Right forelimb (tissue), 1 donor: ENCODE results near the gene IGFBP5.

Experiments used
- DNase-seq: peaks from one replicate; pipeline ENCODE4 v3.0.0-alpha.2; 2018

The IGFBP5 gene

GRCh38 chr2:216663106-216663505 is 32.2 kb downstream of the IGFBP5 start:
- no peak for DNase-seq

GRCh38 chr2:216661639-216662375 is 33.5 kb downstream of the IGFBP5 start:
- DNase-seq = no peak

- DNase-seq = no peak
These were observed 34.3 kb downstream of the IGFBP5 start for GRCh38 chr2:216661051-216661450.

DNA sequence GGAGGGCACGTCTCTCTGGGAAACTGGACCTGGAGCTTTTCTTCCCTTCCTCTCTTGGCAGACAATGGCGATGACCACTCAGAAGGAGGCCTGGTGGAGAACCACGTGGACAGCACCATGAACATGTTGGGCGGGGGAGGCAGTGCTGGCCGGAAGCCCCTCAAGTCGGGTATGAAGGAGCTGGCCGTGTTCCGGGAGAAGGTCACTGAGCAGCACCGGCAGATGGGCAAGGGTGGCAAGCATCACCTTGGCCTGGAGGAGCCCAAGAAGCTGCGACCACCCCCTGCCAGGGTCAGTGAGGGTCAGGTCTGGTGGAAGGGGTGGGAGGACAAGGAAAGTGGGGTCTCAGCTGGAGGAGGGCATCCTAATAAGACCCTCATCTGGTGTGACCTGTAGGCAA is 34.9 kb downstream of the IGFBP5 start:
- no peak for DNase-seq

DNA sequence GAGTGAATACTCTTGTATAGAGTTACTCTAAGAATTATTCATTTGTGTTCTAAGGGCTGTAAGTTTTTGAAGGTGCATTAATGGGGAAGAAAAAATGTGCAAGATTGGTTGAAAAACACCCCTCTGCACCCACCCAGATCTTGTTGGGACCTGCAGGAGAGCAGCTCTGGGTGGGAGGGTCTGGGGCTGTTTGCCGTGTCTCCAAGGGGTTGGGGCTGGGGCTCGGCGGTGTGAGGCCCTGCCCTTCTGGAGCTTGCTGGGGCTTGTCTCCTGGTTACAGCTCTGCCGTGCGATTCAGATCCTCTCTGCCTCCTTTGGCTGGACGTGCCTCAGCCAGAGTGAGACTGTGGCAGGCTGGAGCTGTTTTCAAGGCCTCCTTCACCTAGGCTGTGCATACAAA is 36.1 kb downstream of the IGFBP5 start:
- no peak for DNase-seq

DNA sequence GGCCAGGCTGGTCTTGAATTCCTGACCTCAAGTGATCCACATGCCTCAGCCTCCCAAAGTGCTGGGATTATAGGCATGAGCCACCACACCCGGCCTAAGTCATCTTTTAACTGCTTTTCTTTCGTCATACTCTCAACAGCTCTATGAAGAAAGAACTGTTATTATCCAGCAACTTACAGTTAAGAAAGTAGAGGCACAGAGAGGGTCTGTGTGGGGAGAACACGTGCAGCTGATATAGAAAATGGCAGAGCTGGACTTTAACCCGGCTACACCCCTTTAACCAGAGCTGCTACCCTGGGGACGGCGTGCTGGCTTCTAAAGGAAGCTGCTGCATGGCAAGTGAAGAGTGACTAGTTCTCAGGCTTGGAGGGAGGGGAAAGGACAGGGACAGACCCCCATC is 36.6 kb downstream of the IGFBP5 start:
- DNase-seq = no peak

- DNase-seq = no peak
These were observed 37.4 kb downstream of the IGFBP5 start for GRCh38 chr2:216657980-216658379.

- no peak for DNase-seq
These were observed 38.1 kb downstream of the IGFBP5 start for GRCh38 chr2:216657086-216657855.

GRCh38 chr2:216654528-216655052 is 40.8 kb downstream of the IGFBP5 start:
- no peak for DNase-seq

DNA sequence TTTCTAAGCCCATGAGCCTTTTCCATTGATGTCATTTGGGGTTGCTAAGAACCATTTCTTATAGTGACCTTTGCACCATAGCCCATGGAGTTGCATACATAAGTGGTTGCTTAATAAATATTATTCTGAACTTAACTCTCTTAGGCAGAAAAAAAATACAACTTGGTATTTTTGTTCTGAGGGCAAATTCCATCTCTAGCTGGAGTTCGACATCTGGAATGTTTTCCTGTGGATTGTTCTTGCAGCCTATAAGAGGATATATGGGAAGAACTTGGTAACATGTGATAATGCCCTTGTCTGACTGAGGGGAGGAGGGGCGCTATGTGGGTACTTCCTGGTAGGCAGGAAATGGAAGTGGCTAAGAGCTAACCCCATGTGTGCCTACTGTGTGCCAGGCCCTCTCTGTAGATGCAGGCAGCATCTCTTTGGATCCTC is 41.4 kb downstream of the IGFBP5 start:
- no peak for DNase-seq

DNA sequence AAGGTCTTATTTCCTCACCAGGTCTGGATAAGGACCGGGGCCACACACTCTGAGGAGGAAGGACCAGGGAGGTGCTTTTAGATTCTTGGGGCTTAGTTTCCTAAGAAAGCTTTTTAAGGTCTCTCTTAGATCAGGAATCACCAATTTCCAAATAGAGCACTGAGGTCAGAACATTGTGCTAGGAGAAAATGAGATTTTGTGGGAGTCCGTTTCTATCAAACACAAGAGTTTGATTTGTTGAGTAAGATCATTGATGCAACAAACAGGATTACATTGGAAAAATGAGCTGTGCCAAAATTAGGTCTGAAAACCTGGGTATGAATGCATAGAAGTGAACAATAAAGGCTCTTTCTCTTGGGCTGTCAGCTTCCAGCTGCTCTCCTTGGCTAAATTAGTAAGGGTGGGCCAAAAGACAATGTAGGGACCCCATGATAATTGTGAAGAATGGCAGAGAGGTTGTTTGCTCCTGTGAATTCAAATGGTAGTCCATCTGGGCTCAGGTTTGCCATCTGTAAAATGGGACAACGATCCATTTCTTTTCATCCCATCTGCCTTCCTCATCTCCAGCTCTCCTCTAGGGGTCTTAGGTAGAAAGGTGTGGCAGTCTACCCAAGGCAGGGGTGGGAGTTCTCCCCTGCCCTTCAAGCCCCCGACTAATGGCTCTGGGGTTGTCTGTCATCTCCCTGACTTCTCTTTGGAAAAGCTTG is 42.1 kb downstream of the IGFBP5 start:
- no peak for DNase-seq

- DNase-seq = no peak
These were observed 42.8 kb downstream of the IGFBP5 start for GRCh38 chr2:216652566-216652965.

- no peak for DNase-seq
These were observed 43.9 kb downstream of the IGFBP5 start for GRCh38 chr2:216651351-216651881.

- DNase-seq = no peak
These were observed 44.6 kb downstream of the IGFBP5 start for GRCh38 chr2:216650626-216651257.

- no peak for DNase-seq
These were observed 45.8 kb downstream of the IGFBP5 start for GRCh38 chr2:216649574-216649973.

DNA sequence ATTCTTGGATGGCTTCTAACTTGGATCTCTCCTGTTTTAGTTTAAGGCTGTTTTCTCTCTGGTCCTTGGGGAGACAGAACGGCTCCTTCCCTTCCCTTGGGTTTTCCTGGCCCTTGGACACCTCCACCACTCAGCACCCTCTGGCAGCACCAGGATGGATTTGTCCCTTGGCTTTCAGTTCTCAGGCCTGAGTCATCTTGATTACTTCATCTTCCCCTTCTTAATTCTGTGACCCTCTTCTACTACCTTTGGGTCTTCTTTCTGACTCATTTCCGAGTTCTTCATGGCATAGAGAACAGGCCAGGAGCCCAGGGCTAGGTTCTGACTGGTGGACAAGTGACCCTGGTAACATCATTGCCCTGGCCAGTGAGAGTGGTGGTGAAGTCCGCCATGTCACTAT is 47.2 kb downstream of the IGFBP5 start:
- DNase-seq = no peak

GRCh38 chr2:216646116-216646515 is 49.2 kb downstream of the IGFBP5 start:
- no peak for DNase-seq

DNA sequence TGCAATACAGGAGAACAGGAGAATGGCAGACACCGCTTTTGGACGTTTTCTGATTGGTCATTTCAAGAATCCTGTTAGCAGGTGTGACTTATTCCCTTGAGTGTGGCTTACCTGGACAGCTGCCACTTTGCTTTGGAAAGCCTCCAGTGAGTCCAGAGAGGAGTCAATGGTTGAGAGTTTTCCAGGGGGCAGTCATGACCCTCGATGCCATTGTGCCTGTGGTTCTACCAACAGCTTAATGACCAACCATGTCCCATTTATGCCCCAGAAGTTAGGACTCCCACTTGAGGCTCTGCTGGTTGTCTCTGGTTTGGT is 49.8 kb downstream of the IGFBP5 start:
- no peak for DNase-seq

GRCh38 chr2:216644842-216645635 is 50.3 kb downstream of the IGFBP5 start:
- DNase-seq = no peak

DNA sequence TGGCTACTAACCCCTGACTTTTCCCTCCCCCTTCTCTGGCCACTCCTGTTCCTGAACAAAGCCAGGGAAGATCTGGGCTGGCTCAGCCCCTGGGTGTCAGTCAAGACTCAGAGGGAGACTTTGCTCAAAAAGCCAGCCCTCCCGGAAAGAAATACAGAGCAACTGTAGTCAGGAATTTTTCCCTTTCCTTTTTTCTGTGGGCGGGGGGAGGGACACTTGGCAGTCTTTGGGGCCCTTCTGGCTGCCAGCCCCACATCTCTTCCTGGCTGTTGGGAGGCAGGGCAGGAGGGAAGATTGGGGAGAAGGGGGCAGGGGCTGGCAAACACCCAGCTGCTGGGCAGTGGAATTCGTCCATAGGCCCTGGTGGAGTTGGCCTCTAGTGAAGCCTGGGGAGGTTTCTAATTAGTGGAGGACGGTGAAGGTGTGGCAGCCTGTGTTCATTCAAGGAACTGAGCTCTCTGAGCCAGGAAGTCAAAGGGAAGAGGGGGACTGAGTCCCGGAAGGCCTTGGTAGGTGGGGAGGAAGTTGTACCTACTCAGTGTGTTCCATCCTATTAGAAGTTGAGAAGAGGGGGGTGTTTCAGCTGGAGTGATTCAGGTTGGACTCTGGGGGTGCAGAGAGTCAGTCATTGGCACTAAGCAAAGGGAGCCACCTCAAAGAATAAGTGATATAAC is 51.2 kb downstream of the IGFBP5 start:
- peak; percentile 79 for DNase-seq

DNA sequence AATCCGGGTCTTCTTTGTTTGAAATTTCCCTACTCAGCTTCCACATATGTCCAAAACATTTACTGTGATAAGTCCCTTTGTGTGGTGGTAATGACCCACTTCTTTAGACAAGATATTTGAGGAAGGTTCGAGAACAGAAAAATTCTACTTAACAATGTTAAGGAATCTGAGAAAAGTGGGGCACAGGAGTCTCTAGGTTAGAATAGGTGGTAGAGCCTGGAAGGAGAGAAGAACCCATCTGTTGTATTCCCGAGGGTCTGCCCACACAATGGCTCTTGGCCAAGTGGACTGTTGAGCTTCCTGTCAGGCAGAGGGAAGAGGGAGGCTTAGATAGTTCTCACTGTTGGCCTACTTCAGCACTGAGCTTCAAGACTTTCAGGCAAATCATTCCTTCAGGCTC is 57.9 kb downstream of the IGFBP5 start:
- no peak for DNase-seq
